HEK293T (cell line): ENCODE results near the gene SH3GL2.

Source experiments
- CTCF ChIA-PET: fragments of 350-600 bp; formaldehyde crosslinking; extraction: SDS; loops from one replicate; lab custom pipeline; 2021; ENCODE audit warnings: antibody characterized with exemption, inconsistent platforms; lab: Yijun Ruan, JAX
- POLR2A ChIA-PET: fragments of 350-600 bp; formaldehyde crosslinking; extraction: SDS; loops from one replicate; lab custom pipeline; 2020; ENCODE audit warnings: antibody characterized with exemption, inconsistent platforms; lab: Yijun Ruan, JAX
- DNase-seq: peaks from one replicate; pipeline ENCODE4 v3.0.0; 2012; ENCODE audit warnings: mixed read lengths; ENCODE audit errors: extremely low spot score
- ARNT ChIP-seq: fragments of 450-650 bp; IDR thresholded peaks from 2 replicates; pipeline ENCODE4 v1.6.1; 2017; ENCODE audit warnings: mild to moderate bottlenecking
- BHLHE40 ChIP-seq: fragments of 450-650 bp; IDR thresholded peaks from 2 replicates; pipeline ENCODE4 v1.6.1; 2016; ENCODE audit warnings: mild to moderate bottlenecking, moderate library complexity, borderline replicate concordance
- CTBP1 ChIP-seq: fragments of 450-650 bp; IDR thresholded peaks from 2 replicates; pipeline ENCODE4 v1.6.1; 2016; ENCODE audit warnings: borderline replicate concordance
- ELF4 ChIP-seq: fragments of 450-650 bp; IDR thresholded peaks from 2 replicates; pipeline ENCODE4 v1.6.1; 2017; ENCODE audit warnings: antibody characterized with exemption
- FOXA1 ChIP-seq: fragments of 450-650 bp; IDR thresholded peaks from 2 replicates; pipeline ENCODE4 v1.6.1; 2016; ENCODE audit warnings: mild to moderate bottlenecking
- FOXK2 ChIP-seq: fragments of 450-650 bp; IDR thresholded peaks from 2 replicates; pipeline ENCODE4 v1.6.1; 2016; ENCODE audit warnings: mild to moderate bottlenecking
- FOXM1 ChIP-seq: fragments of 450-650 bp; IDR thresholded peaks from 2 replicates; pipeline ENCODE4 v1.6.1; 2017; ENCODE audit warnings: mild to moderate bottlenecking, borderline replicate concordance
- HDGF ChIP-seq: fragments of 450-650 bp; IDR thresholded peaks from 2 replicates; pipeline ENCODE4 v1.6.1; 2017; ENCODE audit warnings: antibody characterized with exemption, borderline replicate concordance
- L3MBTL2 ChIP-seq: fragments of 450-650 bp; conservative IDR thresholded peaks from 2 replicates; pipeline ENCODE4 v1.6.1; 2016; ENCODE audit warnings: mild to moderate bottlenecking
- LEF1 ChIP-seq: fragments of 450-650 bp; IDR thresholded peaks from 2 replicates; pipeline ENCODE4 v1.6.1; 2017; ENCODE audit warnings: mild to moderate bottlenecking, borderline replicate concordance
- NFRKB ChIP-seq: fragments of 450-650 bp; IDR thresholded peaks from 2 replicates; pipeline ENCODE4 v1.6.1; 2016; ENCODE audit warnings: mild to moderate bottlenecking, moderate library complexity
- PKNOX1 ChIP-seq: fragments of 450-650 bp; IDR thresholded peaks from 2 replicates; pipeline ENCODE4 v1.6.1; 2016
- SP1 ChIP-seq: fragments of 450-650 bp; IDR thresholded peaks from 2 replicates; pipeline ENCODE4 v1.6.1; 2017
- SUZ12 ChIP-seq: fragments of 450-650 bp; IDR thresholded peaks from 2 replicates; pipeline ENCODE4 v1.6.1; 2016; ENCODE audit warnings: mild to moderate bottlenecking
- TARDBP ChIP-seq: fragments of 450-650 bp; IDR thresholded peaks from 2 replicates; pipeline ENCODE4 v1.6.1; 2016
- ZNF384 ChIP-seq: fragments of 450-650 bp; IDR thresholded peaks from 2 replicates; pipeline ENCODE4 v1.6.1; 2016

The SH3GL2 gene

DNA sequence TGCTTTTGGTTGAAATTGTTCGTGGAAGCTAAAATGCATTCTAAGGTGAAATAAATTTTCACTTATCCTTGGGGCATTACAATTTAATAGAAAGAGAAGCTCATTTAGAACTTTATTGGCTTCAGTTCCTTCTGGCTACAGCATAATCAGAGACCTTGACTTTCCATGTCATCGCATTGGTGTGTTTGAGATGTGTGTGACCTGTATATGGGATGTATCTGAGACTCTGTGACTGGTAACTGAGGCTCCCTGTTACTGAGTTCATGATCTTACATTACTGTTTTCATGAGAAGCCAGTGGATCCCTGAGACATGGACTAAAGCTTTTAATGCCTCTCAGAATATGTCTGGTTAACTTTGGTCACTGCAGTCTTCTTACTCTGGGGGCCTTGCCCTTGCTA, 32.5 kb downstream of the SH3GL2 start:
- DNase-seq: no peak
- TF ChIP-seq ZNF384 (no peak), HDGF (no peak), BHLHE40 (no peak), LEF1 (no peak), PKNOX1 (no peak), NFRKB (no peak), FOXK2 (no peak), CTBP1 (no peak), SUZ12 (no peak), FOXM1 (no peak), FOXA1 (no peak), TARDBP (no peak), SP1 (no peak), L3MBTL2 (no peak), ARNT (no peak), ELF4 (no peak)
- POLR2A ChIA-PET: no interaction called here
- CTCF ChIA-PET: no interaction called here

DNA sequence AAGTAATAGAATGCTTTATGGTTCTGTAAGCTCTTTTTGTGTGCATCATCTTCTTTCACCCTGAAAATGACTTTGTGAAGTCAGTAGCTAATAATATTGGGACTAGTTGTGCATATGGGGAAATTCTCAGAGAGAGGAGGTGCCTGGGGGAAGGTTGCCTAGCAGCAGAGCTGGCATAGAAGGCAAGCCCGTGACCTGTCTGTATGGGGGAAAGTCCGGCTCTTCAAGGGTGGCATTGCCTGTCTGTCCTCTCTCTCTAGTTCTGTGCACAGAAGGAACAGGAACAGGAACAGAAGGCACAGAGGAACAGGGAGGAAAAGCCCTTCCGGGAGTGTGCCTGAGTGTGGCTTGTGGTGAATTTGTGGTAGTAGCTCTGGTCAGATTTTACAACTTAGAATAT, 33.1 kb downstream of the SH3GL2 start:
- no peak for DNase-seq
- no peak for TF ChIP-seq FOXM1
- TF ChIP-seq L3MBTL2: no peak
- TF ChIP-seq SUZ12: no peak
- no peak for TF ChIP-seq FOXA1
- no peak for TF ChIP-seq HDGF
- no peak for TF ChIP-seq NFRKB
- TF ChIP-seq CTBP1: no peak
- no peak for TF ChIP-seq ZNF384
- no peak for TF ChIP-seq TARDBP
- TF ChIP-seq BHLHE40: no peak
- TF ChIP-seq ELF4: no peak
- POLR2A ChIA-PET: no interaction called here
- CTCF ChIA-PET: no interaction called here

DNA sequence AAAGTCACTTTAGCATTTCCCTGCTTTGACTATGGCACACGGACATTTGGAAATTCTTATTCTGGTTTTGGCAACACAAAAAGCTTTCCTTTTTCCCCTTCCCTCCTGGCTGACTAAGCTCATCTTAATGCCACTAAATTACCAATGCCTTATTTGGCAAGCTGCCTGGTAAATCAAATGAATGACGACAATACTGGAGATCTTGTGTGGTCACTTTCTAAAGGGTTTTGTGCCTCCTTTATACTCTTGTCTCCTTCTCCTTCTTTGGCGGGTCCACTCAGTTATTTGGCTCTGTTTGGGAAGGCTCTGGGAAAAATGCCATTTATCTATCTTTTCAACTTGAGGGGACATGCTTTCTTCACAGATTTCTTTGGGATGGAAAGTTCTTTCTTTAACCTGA, 34.9 kb downstream of the SH3GL2 start:
- ChIA-PET POLR2A (no interaction called here), CTCF (no interaction called here)
- DNase-seq: no peak
- TF ChIP-seq L3MBTL2 (no peak), HDGF (no peak), SP1 (no peak), FOXK2 (no peak), TARDBP (no peak)

- TF ChIP-seq NFRKB: no peak
- no peak for TF ChIP-seq CTBP1
- TF ChIP-seq FOXA1: no peak
- no peak for TF ChIP-seq FOXK2
- TF ChIP-seq LEF1: no peak
- no peak for TF ChIP-seq TARDBP
- TF ChIP-seq ARNT: no peak
- TF ChIP-seq ZNF384: no peak
- no peak for TF ChIP-seq ELF4
- no peak for TF ChIP-seq PKNOX1
- TF ChIP-seq L3MBTL2: no peak
- no peak for TF ChIP-seq BHLHE40
- TF ChIP-seq SP1: no peak
- no peak for TF ChIP-seq FOXM1
- no peak for TF ChIP-seq SUZ12
- no peak for TF ChIP-seq HDGF
- DNase-seq: no peak
- CTCF ChIA-PET: no interaction called here
- POLR2A ChIA-PET: no interaction called here
Observed at GRCh38 chr9:17614250-17614649, 35.4 kb downstream of the SH3GL2 start.

DNA sequence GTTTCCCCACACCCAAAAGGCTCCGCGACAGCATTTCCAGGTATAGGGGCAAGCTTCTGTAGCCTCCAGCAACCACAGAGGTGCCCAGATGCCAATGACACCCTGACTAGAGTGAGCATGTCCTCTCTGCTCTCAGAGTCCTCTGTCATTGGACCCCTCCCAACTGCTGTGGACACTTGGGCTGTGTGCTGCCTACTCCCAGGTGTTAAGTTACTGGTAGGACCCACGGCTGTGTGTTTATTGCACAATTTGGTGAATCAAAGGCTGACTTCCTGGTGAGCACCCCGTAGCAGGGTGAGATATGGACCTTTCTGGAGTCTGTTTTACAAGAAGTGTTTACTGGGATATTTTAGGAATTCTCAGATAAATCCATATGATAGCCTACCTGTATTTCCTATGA, 36.0 kb downstream of the SH3GL2 start:
- POLR2A ChIA-PET: no interaction called here
- DNase-seq: peak; percentile 6
- CTCF ChIA-PET: no interaction called here
- TF ChIP-seq SP1 (no peak), FOXA1 (no peak), TARDBP (no peak), BHLHE40 (no peak), HDGF (no peak), NFRKB (no peak), ELF4 (no peak), ARNT (no peak), FOXM1 (no peak), ZNF384 (no peak), PKNOX1 (no peak), LEF1 (no peak)

DNA sequence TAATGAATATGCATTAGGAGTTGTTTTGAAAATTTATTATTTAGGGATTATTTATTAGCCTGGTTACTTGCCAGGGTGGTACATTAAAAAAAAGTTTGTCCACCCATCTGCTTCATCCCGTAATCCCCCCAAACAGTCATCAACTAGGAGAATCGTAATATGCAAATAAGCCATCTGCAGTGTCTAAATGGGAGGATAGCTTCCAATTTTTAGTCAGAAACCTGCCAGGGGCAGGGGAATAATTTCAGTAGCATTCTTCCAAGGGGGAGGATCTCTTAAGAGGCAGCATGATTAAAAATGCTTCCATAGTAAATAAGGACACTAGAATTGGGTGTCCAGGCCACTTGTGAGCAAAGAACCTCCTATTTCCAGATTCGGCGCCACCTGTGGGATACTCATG, 43.3 kb downstream of the SH3GL2 start:
- TF ChIP-seq LEF1 (no peak), PKNOX1 (no peak), NFRKB (no peak), FOXK2 (no peak), L3MBTL2 (no peak), TARDBP (no peak), SP1 (no peak), ARNT (no peak), ELF4 (no peak), ZNF384 (no peak), FOXA1 (no peak), BHLHE40 (no peak), SUZ12 (no peak), FOXM1 (no peak), HDGF (no peak), CTBP1 (no peak)
- no peak for DNase-seq
- CTCF ChIA-PET: no interaction called here
- POLR2A ChIA-PET: no interaction called here
